IgD-negative memory B cell (primary cell): ENCODE data around the gene NNMT. TPM values are rescaled to one million over a fixed set of nuclear protein-coding genes. Genes with fewer than 3 reads are reported as not detected.
A peak's percentile ranks its signal among the peaks of the same experiment; 100 is the strongest.
"Not testable (repeated sequence)": the region's sequence is repeated elsewhere in the genome, so short reads cannot be mapped to it uniquely, and the experiment has no call there.

Experiments
- H3K27ac Mint-ChIP-seq, 3 donors: one replicate each; pipeline ENCODE4 v1.8.0; 2020 to 2022; ENCODE audit warnings: mild to moderate bottlenecking in 3 of 3, mixed read lengths in 3 of 3, moderate library complexity in 1 of 3
- H3K27me3 Mint-ChIP-seq: one replicate; pipeline ENCODE4 v1.8.0; 2021; ENCODE audit warnings: mixed read lengths
- H3K36me3 Mint-ChIP-seq: one replicate; pipeline ENCODE4 v1.8.0; 2020; ENCODE audit warnings: mild to moderate bottlenecking, mixed read lengths
- H3K4me1 Mint-ChIP-seq, 3 donors: one replicate each; pipeline ENCODE4 v1.8.0; 2020 to 2022; ENCODE audit warnings: mixed read lengths in 3 of 3, mild to moderate bottlenecking in 1 of 3
- H3K4me3 Mint-ChIP-seq, 4 donors: one replicate each; pipeline ENCODE4 v1.8.0; 2020 to 2022; ENCODE audit warnings: mild to moderate bottlenecking in 4 of 4, mixed read lengths in 4 of 4, moderate library complexity in 3 of 4
- H3K9me3 Mint-ChIP-seq, 3 donors: one replicate each; pipeline ENCODE4 v1.8.0; 2020 to 2021; ENCODE audit warnings: mixed read lengths in 3 of 3, mild to moderate bottlenecking in 1 of 3
- polyA plus RNA-seq: library from polyadenylated mRNA; unstranded; fragments of 300-500 nt; fragmentation: Illumina TruSeq; gene quantifications from one replicate; pipeline ENCODE4 v1.2.3, GENCODE V29; 2021

Gene NNMT
- polyA plus RNA-seq, 1 donor from 2014 or later, result not detected

DNA sequence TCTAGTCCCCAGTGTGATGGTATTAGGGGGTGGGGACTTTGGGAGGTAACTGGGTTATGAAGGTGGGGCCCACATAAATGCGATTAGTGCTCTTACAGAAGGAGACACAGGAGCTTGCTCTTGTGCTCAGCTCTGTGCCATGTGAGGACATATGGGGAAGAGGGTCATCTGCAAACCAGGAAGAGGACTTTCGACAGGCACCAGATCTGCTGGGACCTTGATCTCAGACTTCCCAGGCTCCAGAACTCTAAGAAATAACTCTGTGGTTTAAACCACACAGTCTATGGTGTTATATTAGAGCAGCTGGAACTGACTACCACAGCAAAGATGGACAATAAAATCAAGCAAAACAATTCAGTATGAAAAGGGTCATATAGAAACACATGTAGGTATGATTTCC is 26.7 kb downstream of the NNMT start:
- Mint-ChIP-seq H3K27ac (no peak overlapping the region), H3K9me3 (peaks cover 0 to 2% (median 1%) of the 10 kb centered on the region in 3 donors), H3K36me3 (no peaks in the 10 kb centered on the region), H3K27me3 (peaks cover 15% of the 10 kb centered on the region), H3K4me1 (peaks cover 0 to 3% (median 0%) of the 10 kb centered on the region in 3 donors), H3K4me3 (no peak overlapping the region)

DNA sequence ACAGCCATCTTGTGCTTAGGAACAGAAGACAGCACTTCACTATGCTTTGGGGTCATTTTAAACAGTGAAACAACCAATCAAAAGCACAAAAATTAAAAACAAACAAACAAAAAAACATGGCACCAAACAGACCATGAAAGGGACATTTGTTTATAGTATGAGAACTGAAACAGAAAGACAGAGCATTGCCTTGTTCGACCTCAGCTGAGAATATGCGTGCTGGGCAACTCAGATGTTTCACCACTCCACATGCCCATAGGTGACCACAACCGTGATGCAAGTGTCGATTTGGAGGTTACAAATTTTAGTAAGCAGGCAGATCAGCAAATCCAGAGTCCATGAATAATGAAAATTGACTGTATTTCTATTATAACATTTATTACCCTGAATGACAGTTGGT is 30.0 kb downstream of the NNMT start:
- Mint-ChIP-seq H3K27ac (no peak overlapping the region), H3K4me1 (peaks cover 0 to 3% (median 0%) of the 10 kb centered on the region in 3 donors), H3K27me3 (peaks cover 11% of the 10 kb centered on the region), H3K9me3 (peaks cover 6 to 10% (median 9%) of the 10 kb centered on the region in 3 donors), H3K4me3 (no peak overlapping the region), H3K36me3 (no peaks in the 10 kb centered on the region)

DNA sequence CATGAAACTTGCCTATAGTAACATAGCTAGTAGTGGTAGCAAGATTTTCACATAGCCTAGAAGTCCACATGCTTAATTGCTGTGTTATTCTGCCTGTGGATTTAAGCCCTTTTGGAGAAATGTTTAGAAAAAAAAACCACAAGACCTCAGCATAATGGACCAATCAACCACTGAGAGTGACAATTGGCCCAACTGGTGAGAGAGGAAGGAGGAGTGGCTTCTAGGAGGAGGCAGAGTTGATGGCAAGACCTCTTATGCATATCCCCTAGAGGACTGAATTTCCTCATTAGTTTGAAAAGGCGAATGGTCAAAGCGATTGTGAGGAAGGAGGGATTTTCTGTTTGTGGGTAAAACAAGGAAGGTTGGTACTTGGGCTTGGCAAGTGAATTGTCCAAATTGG is 30.6 kb downstream of the NNMT start:
- Mint-ChIP-seq H3K4me3 (no peak overlapping the region), H3K36me3 (no peaks in the 10 kb centered on the region), H3K9me3 (peaks cover 8 to 12% (median 9%) of the 10 kb centered on the region in 3 donors), H3K27me3 (peaks cover 8% of the 10 kb centered on the region), H3K27ac (no peak overlapping the region), H3K4me1 (peaks cover 0 to 3% (median 0%) of the 10 kb centered on the region in 3 donors)

DNA sequence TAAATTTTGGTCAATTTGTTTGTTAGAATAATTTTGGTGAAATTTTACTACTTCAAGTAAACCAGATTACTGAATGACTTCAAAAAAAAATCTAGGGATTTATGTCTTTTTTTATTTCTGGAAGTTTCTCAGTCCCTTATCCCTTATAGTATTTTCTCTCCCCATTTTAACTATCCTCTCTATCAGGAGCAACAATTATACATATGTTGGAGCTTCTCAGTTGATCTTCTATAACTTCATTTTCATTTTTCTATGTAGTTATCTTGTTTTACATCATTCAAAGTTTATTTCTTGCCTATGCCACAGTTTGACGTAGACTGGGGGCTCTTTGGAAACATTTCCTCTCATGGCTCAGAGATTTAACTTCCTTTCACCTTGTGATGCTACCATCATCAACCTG is 34.2 kb downstream of the NNMT start:
- peaks cover 14% of the 10 kb centered on the region for H3K27me3 Mint-ChIP-seq
- H3K36me3 Mint-ChIP-seq, result no peaks in the 10 kb centered on the region
- no peaks in the 10 kb centered on the region for H3K4me1 Mint-ChIP-seq
- peaks cover 10 to 16% (median 16%) of the 10 kb centered on the region in 3 donors for H3K9me3 Mint-ChIP-seq
- no peak overlapping the region for H3K4me3 Mint-ChIP-seq
- no peak overlapping the region for H3K27ac Mint-ChIP-seq

DNA sequence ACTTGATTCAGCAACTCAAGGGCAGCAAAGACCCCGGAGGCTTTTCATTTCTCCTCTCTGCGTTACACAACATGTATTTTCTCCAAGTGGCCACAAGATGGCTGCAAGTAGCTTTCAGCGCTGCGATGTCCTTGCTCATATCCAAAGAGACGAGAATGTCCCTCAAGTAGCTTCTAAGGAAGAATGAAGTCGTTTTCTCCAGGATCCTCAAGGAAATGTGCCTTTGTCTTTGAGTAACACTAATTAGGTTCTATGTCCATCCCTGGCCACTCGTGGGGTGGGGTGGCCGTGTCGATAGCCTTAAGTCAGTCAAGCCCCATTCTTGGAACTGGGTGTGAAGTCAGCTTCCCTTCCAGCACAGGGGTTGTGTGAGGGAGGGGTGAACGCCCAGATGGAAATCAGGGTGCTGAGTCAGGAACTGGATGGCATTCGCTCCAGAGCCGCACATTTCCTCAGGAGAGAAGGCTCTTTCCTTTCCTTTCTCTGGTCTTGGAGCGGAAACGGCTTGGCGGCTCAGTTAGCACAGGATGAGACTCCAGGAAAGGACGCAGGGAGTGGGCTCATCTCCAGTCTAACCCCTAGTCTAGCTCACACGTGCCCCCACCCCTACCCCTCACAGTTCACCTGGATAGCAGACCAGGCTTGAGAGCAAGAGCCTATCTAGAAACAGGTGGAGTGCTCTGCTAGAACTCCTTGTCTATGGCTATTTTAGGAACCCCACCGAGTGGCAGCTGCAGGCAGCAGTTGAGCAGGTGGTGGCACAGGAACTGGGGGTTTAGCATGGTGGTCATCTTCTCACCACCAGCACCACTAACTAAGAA is 44.3 kb downstream of the NNMT start:
- peaks cover 0 to 6% (median 3%) of the 10 kb centered on the region in 3 donors for H3K4me1 Mint-ChIP-seq
- H3K36me3 Mint-ChIP-seq, result no peaks in the 10 kb centered on the region
- H3K27ac Mint-ChIP-seq, result no peak overlapping the region
- H3K9me3 Mint-ChIP-seq, result peaks cover 0 to 4% (median 0%) of the 10 kb centered on the region in 3 donors
- H3K27me3 Mint-ChIP-seq, result peaks cover 7% of the 10 kb centered on the region
- H3K4me3 Mint-ChIP-seq, result no peak overlapping the region

DNA sequence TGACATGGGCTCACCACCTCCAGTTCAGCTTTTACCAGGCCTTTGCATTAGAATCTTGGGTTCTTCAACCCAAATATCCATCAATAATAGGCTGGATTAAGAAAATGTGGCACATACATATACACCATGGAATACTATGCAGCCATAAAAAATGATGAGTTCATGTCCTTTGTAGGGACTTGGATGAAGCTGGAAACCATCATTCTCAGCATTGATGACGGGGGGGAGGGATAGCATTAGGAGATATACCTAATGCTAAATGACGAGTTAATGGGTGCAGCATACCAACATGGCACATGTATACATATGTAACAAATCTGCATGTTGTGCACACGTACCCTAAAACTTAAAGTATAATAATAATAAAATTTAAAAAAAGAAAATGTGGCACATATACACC is 45.5 kb downstream of the NNMT start:
- not testable (repeated sequence) for H3K27me3 Mint-ChIP-seq, H3K27ac Mint-ChIP-seq, H3K36me3 Mint-ChIP-seq, H3K9me3 Mint-ChIP-seq, H3K4me1 Mint-ChIP-seq, H3K4me3 Mint-ChIP-seq

DNA sequence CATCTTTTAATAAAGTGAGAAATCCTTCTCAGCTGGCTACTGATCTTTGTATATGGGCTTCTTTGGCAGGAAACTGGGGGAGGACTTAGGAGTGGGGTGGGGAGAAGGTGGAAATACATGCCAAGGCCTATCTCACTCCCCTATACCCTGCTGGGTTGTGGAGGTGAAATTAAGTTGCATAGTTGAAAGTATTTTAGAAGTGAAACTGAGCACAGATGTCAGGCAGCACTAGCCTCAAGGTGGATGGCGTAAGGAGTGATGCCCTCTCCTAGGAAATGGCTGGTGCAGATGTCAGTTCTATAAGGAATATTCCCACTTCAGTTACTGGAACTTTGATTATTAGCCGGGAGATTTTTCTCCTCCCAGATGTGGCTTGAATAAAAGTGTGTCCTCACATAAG is 46.3 kb downstream of the NNMT start:
- no peak overlapping the region for H3K27ac Mint-ChIP-seq
- H3K36me3 Mint-ChIP-seq, result no peaks in the 10 kb centered on the region
- H3K4me3 Mint-ChIP-seq, result no peak overlapping the region
- peaks cover 4% of the 10 kb centered on the region for H3K27me3 Mint-ChIP-seq
- peaks cover 0 to 4% (median 0%) of the 10 kb centered on the region in 3 donors for H3K9me3 Mint-ChIP-seq
- peaks cover 0 to 9% (median 3%) of the 10 kb centered on the region in 3 donors for H3K4me1 Mint-ChIP-seq

DNA sequence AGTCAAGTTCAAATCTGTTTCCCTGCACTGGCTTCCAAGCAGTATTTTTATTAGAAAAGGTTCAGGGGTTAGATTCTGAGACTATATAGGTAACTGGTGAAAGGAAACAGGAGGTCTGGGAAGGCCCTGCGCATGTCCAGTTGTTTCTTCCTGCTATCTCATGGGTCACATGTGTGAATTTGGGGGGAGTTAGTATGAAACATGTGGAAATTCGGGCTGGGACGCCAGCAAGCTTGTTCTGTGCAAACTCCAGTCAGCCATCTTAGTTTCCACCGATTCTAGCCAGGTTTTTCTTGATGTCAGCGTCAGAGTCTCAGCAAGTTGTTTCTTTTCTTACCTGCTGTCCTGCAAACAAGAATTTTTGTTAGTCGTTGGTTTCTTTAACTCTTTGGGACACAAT is 46.8 kb downstream of the NNMT start:
- Mint-ChIP-seq H3K36me3 (no peaks in the 10 kb centered on the region), H3K27me3 (peaks cover 4% of the 10 kb centered on the region), H3K27ac (peak overlapping the region in 1 of 3 donors; percentile 40), H3K4me3 (no peak overlapping the region), H3K9me3 (peaks cover 0 to 4% (median 0%) of the 10 kb centered on the region in 3 donors), H3K4me1 (peaks cover 0 to 9% (median 3%) of the 10 kb centered on the region in 3 donors)

DNA sequence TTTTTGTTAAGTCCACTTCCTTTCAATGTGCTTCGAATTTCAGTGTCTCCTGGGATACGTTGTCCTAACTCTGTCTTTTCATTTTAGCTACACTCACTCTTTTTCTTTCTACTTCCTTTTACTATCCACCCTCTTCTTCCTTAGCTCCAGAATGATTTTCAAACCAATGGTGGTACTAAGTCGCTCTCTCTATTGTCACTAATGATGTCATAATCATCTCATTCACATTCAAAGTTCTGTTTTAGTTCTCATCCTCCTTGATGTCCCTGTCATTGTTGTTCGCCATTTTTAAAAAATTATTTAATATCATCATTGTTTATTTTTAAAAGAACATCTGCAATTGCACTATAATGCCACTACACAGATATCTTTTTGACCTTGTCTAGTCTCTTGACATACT is 47.3 kb downstream of the NNMT start:
- H3K27ac Mint-ChIP-seq, result peak overlapping the region in 1 of 3 donors; percentile 40
- peaks cover 4% of the 10 kb centered on the region for H3K27me3 Mint-ChIP-seq
- no peak overlapping the region for H3K4me3 Mint-ChIP-seq
- peaks cover 0 to 4% (median 0%) of the 10 kb centered on the region in 3 donors for H3K9me3 Mint-ChIP-seq
- H3K36me3 Mint-ChIP-seq, result no peaks in the 10 kb centered on the region
- H3K4me1 Mint-ChIP-seq, result peaks cover 0 to 9% (median 3%) of the 10 kb centered on the region in 3 donors

DNA sequence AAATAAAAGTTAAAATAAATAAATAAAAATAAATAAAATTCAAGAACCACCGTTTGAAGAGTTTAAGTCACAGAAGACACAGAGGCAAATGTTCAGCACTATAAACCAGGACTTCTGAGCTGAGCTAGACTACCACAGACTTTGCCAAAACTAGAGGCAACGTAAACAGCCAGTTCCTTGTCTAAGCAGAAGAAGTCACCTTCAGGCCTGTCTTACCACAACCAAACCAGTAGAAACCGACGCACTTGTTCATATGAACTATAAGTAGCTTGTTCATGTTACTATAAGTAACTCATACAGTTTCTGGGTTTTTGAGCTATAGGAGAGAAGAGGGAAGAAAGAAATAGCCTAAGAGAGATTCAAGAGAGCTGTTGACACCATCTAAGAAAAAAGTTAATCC is 48.3 kb downstream of the NNMT start:
- H3K4me3 Mint-ChIP-seq, result no peak overlapping the region
- no peak overlapping the region for H3K27ac Mint-ChIP-seq
- peaks cover 0 to 9% (median 3%) of the 10 kb centered on the region in 3 donors for H3K4me1 Mint-ChIP-seq

DNA sequence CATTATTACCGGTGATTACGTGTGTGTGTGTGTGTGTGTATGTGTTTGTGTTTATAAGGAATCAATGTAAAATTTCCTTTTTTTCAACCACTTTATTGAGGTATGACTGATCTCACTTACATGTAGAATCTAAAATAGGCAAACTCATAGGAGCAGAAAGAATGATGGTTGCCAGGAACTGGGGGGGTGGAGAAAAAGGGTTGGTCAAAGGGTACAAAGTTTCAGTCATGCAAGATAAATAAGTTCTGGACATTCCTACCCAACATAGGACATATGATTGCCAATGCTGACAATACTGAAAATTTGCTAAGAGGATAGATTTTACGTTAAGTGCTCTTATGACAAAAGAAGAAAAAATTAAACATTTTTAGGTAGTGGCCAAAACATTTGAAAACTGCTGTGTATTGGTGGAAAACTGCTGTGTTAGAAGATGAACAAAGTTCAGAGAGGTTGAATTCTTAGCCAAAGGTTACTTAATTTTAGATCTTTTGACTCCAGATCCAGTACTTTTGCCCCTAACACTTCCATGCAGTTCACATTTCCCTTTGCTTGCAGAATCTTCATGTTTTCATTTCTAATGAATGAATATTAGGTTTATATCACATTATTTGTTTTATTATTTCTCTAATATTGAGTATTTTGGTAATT is 49.5 kb downstream of the NNMT start:
- H3K36me3 Mint-ChIP-seq, result no peaks in the 10 kb centered on the region
- peaks cover 4% of the 10 kb centered on the region for H3K27me3 Mint-ChIP-seq
- no peak overlapping the region for H3K27ac Mint-ChIP-seq
- H3K4me1 Mint-ChIP-seq, result peaks cover 0 to 6% (median 0%) of the 10 kb centered on the region in 3 donors
- no peak overlapping the region for H3K4me3 Mint-ChIP-seq
- peaks cover 0 to 4% (median 0%) of the 10 kb centered on the region in 3 donors for H3K9me3 Mint-ChIP-seq

More for the DNA sequence above, 48.3 kb downstream of the NNMT start:
- no peaks in the 10 kb centered on the region for H3K36me3 Mint-ChIP-seq
- peaks cover 0 to 4% (median 0%) of the 10 kb centered on the region in 3 donors for H3K9me3 Mint-ChIP-seq
- peaks cover 4% of the 10 kb centered on the region for H3K27me3 Mint-ChIP-seq

DNA sequence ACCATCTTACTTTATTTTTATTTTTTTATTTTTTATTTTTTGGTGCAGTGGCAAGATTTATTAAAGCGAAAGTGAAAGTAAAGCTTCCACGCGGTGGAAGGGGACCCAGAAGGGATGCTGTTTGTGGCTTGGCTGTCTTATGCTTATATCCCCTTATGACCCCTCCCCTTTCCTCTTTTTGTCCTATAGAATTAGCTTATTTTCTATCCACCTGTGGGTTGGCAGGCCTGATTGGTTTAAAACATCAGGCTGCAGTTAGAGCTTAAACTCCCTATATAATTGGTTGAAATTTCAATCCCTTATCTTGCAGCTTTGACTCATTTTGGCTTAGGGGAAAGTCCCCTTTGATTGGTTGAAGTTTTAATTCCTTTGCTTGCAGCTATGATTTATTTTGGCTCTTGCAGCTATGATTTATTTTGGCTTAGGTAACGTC is 50.5 kb downstream of the NNMT start:
- Mint-ChIP-seq H3K27ac (no peak overlapping the region), H3K9me3 (peaks cover 0 to 3% (median 0%) of the 10 kb centered on the region in 3 donors), H3K4me3 (peak overlapping the region in 3 of 4 donors; percentile 38 to 75 (median 57)), H3K27me3 (no peaks in the 10 kb centered on the region), H3K36me3 (no peaks in the 10 kb centered on the region), H3K4me1 (peaks cover 0 to 3% (median 0%) of the 10 kb centered on the region in 3 donors)

DNA sequence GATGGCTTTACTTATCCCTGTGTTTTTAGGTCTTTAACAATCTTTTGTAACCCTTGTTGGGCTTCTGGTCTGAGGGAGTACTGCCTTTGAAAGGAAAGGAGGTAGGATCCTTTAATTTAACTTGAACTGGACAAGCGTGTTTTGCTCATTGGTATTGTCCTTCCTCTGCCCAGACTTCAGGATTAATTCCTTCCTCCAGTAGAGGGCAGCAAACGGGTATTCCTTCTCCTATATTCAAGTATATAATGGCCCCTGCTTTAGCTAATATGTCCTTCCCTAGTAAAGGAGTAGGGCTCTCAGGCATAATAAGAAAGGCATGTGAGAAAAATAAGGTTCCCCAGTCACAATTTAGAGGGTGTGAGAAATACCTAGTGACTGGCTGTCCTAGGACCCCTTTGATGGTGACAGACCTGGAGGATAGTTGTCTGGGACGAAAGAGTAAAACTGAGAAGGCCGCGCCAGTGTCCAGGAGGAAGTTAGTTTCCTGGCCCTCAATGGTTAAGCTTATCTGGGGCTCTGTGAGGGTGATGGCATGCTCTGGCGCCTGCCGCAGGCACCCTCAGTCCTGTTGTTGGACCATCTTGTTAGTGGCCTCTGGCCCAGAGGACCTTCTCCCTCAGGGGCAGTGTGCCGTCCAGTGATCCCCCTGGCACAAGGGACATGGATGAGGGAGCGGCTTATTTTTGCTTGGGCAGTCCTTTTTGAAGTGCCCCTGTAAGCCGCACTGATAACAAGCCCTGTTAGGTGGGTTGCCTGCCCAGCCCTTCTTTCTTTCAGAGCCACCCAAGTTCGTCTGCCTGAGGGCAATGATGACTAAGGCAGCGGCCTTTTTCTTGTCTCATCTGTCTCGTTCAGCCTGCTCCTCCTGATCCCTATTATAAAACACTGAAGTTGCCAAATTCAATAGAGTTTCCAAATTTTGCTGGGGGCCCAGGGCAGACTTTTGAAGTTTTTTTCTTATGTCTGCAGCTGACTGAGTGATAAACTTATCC is 52.3 kb downstream of the NNMT start:
- Mint-ChIP-seq H3K4me3 (no peak overlapping the region), H3K9me3 (peaks cover 0 to 1% (median 0%) of the 10 kb centered on the region in 3 donors), H3K27ac (no peak overlapping the region), H3K4me1 (peaks cover 0 to 3% (median 0%) of the 10 kb centered on the region in 3 donors), H3K27me3 (no peaks in the 10 kb centered on the region), H3K36me3 (no peaks in the 10 kb centered on the region)

DNA sequence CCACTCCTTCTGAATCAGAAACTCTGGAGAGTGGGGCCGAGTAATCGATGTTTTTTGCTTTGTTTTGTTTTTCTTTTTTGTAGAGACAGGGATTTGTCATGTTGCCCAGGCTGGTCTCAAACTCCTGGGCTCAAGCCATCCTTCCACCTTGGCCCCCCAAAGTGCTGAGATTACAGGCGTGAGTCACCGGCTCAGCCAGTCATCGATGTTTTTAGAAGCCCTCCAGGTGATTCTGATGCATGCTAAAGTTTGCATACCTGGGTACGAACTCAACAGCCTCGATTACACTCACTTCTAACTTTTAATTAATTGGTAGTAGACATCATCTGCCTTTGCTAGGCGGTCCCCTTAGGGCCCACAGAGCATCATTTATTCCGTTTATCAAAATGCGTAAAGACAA is 53.8 kb downstream of the NNMT start:
- H3K4me3 Mint-ChIP-seq, result no peak overlapping the region
- H3K4me1 Mint-ChIP-seq, result peaks cover 0 to 3% (median 0%) of the 10 kb centered on the region in 3 donors
- no peaks in the 10 kb centered on the region for H3K36me3 Mint-ChIP-seq
- no peaks in the 10 kb centered on the region for H3K27me3 Mint-ChIP-seq
- no peak overlapping the region for H3K27ac Mint-ChIP-seq
- H3K9me3 Mint-ChIP-seq, result no peaks in the 10 kb centered on the region
